NCI-H146 treated with DMSO at 0.1 percent for 48 hours (cell line): ENCODE results near the gene HASPIN.

Experiments used
- DNase-seq: peaks from one replicate; lab custom pipeline; 2025; ENCODE audit not compliant: unreplicated experiment; lab: John Stamatoyannopoulos, UW

Gene HASPIN

GRCh38 chr17:3762922-3763776, 39.4 kb downstream of the HASPIN start:
- no peak for DNase-seq

GRCh38 chr17:3763777-3764170, 40.1 kb downstream of the HASPIN start:
- no peak for DNase-seq

GRCh38 chr17:3765981-3766380, 42.3 kb downstream of the HASPIN start:
- DNase-seq: no peak

GRCh38 chr17:3766779-3767178, 43.1 kb downstream of the HASPIN start:
- DNase-seq: no peak

- DNase-seq: no peak
Measured at GRCh38 chr17:3768341-3768740, 44.6 kb downstream of the HASPIN start.

GRCh38 chr17:3768769-3769168, 45.1 kb downstream of the HASPIN start:
- no peak for DNase-seq

- no peak for DNase-seq
Measured at GRCh38 chr17:3770466-3770865, 46.8 kb downstream of the HASPIN start.

- DNase-seq: no peak
Measured at GRCh38 chr17:3771140-3771539, 47.4 kb downstream of the HASPIN start.

GRCh38 chr17:3772764-3773163, 49.1 kb downstream of the HASPIN start:
- DNase-seq: no peak

GRCh38 chr17:3773511-3773910, 49.8 kb downstream of the HASPIN start:
- DNase-seq: no peak

- DNase-seq: no peak
Measured at GRCh38 chr17:3773966-3774365, 50.3 kb downstream of the HASPIN start.
